Astrocyte (in vitro differentiated cells and primary cell): ENCODE results near the gene RPL11.
"Not testable (repeated sequence)": the region's sequence is repeated elsewhere in the genome, so short reads cannot be mapped to it uniquely, and the experiment has no call there.

Experiments used
- CTCF ChIP-seq: IDR thresholded peaks from 2 replicates; pipeline ENCODE4 v1.5.1; 2011; ENCODE audit warnings: low read depth, mild to moderate bottlenecking, inconsistent platforms, low read length, moderate library complexity; ENCODE audit not compliant: insufficient read depth
- EZH2 ChIP-seq: IDR thresholded peaks from 2 replicates; pipeline ENCODE4 v1.6.1; 2012; ENCODE audit warnings: mild to moderate bottlenecking, low read length, inconsistent platforms; ENCODE audit not compliant: insufficient read depth

- TF ChIP-seq CTCF, EZH2: not testable (repeated sequence)
Measured at GRCh38 chr1:23649157-23649556, 42.4 kb upstream of the RPL11 start.
